Brain pericyte (primary cell): ENCODE data around the gene NCAM2.
"Not testable (repeated sequence)": the region's sequence is repeated elsewhere in the genome, so short reads cannot be mapped to it uniquely, and the experiment has no call there.

Experiments used
- DNase-seq: peaks from one replicate; pipeline ENCODE4 v3.0.0-alpha.2; 2012; ENCODE audit warnings: low read depth, low spot score

NCAM2 gene

GRCh38 chr21:21102896-21103295 is 104.7 kb downstream of the NCAM2 start:
- no peak for DNase-seq

GRCh38 chr21:21103692-21104091 is 105.5 kb downstream of the NCAM2 start:
- no peak for DNase-seq

GRCh38 chr21:21109736-21110135 is 111.5 kb downstream of the NCAM2 start:
- DNase-seq, result no peak

- DNase-seq, result no peak
Measured at GRCh38 chr21:21111309-21111920, 113.2 kb downstream of the NCAM2 start.

GRCh38 chr21:21114461-21114860 is 116.3 kb downstream of the NCAM2 start:
- no peak for DNase-seq

- DNase-seq, result no peak
Measured at GRCh38 chr21:21119091-21119490, 120.9 kb downstream of the NCAM2 start.

- DNase-seq, result no peak
Measured at GRCh38 chr21:21122680-21123079, 124.5 kb downstream of the NCAM2 start.

GRCh38 chr21:21132390-21132789 is 134.2 kb downstream of the NCAM2 start:
- no peak for DNase-seq

GRCh38 chr21:21137986-21138385 is 139.8 kb downstream of the NCAM2 start:
- no peak for DNase-seq

GRCh38 chr21:21146587-21147373 is 148.6 kb downstream of the NCAM2 start:
- DNase-seq, result no peak

GRCh38 chr21:21147374-21147745 is 149.2 kb downstream of the NCAM2 start:
- DNase-seq, result no peak

GRCh38 chr21:21148009-21148408 is 149.8 kb downstream of the NCAM2 start:
- no peak for DNase-seq

GRCh38 chr21:21148514-21148913 is 150.3 kb downstream of the NCAM2 start:
- no peak for DNase-seq

- DNase-seq, result not testable (repeated sequence)
Measured at GRCh38 chr21:21149445-21149844, 151.2 kb downstream of the NCAM2 start.

GRCh38 chr21:21151231-21151630 is 153.0 kb downstream of the NCAM2 start:
- no peak for DNase-seq

- DNase-seq, result no peak
Measured at GRCh38 chr21:21156397-21156796, 158.2 kb downstream of the NCAM2 start.

GRCh38 chr21:21156957-21157356 is 158.7 kb downstream of the NCAM2 start:
- DNase-seq, result no peak

- no peak for DNase-seq
Measured at GRCh38 chr21:21158376-21158918, 160.2 kb downstream of the NCAM2 start.

- DNase-seq, result no peak
Measured at GRCh38 chr21:21159253-21159899, 161.2 kb downstream of the NCAM2 start.

- DNase-seq, result no peak
Measured at GRCh38 chr21:21162786-21163185, 164.6 kb downstream of the NCAM2 start.

- peak; percentile 5 for DNase-seq
Measured at GRCh38 chr21:21163904-21164303, 165.7 kb downstream of the NCAM2 start.

GRCh38 chr21:21165063-21165645 is 166.9 kb downstream of the NCAM2 start:
- peak; percentile 64 for DNase-seq
